Measurements from ENCODE around the gene PNPLA3. TPM values are rescaled to one million over a fixed set of nuclear protein-coding genes. Genes with fewer than 3 reads are reported as not detected.

Gene PNPLA3
- total RNA-seq, 3 donors from 2014 or later = 2.4 to 3.1 (median 2.9) TPM

GRCh38 chr22:43969021-43969878, 45.6 kb downstream of the PNPLA3 start:
- H3K4me3 ChIP-seq = no peak overlapping the region
- TF ChIP-seq POLR2A (IDR thresholded peaks at IDR 0.05) (no peak), POLR2AphosphoS5 (IDR thresholded peaks at IDR 0.05) (no peak), CTCF (IDR thresholded peaks at IDR 0.05) (no peak)
- H3K36me3 ChIP-seq = no peaks in the 10 kb centered on the region
- DNase-seq (ENCODE audit: low spot score in 2 of 2) = no peak
- H3K4me1 ChIP-seq = no peaks in the 10 kb centered on the region
- H3K9me3 ChIP-seq = no peaks in the 10 kb centered on the region
- intact Hi-C loops (cut with DNase I; ENCODE audit: low total_unique reads) = no loop called here
- no peak overlapping the region for H3K27ac ChIP-seq
- H3K27me3 ChIP-seq = no peaks in the 10 kb centered on the region

DNA sequence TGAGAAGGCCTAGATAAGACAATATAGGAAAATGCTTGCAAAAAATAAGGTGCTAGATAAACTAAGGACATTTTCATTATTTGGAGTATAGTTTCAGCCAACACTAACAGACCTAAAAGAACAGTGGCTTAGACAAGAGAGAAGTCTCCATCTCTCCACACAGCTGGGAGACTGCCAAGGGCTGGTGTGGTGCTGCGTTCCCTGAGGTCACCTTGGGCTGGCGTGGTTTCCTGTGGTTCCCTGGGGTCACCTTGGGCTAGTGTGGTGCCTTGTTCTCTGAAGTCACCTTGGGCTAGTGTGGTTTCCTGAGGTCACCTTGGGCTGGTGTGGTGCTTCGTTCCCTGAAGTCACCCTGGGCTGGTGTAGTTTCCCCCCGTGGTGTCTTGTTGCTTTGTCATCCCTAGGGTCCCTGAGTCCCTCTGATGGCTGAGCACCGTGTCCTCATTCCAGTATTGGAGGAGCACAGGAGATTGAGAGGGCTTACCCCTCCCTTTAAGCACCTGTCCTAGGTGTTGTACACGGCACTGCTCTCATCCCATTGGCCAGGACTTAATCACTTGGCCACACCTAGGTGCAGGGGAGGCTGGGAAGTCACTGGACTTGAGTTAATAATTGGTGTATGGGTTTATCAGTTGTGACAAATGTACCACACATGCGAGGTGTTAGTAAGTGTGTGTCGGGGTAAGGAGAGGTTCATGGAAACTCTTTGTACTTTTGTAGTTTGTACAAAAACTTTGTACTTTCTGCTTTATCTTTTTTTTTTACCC, 46.6 kb downstream of the PNPLA3 start:
- Histone ChIP-seq H3K9me3 (no peaks in the 10 kb centered on the region), H3K36me3 (peaks cover under 1% of the 10 kb centered on the region), H3K4me3 (no peak overlapping the region), H3K27ac (no peak overlapping the region), H3K4me1 (no peaks in the 10 kb centered on the region), H3K27me3 (no peaks in the 10 kb centered on the region)
- TF ChIP-seq POLR2AphosphoS5 (IDR thresholded peaks at IDR 0.05) = no peak
- no peak for TF ChIP-seq CTCF (IDR thresholded peaks at IDR 0.05)
- TF ChIP-seq POLR2A (IDR thresholded peaks at IDR 0.05) = no peak
- intact Hi-C loops (cut with DNase I; ENCODE audit: low total_unique reads) = no loop called here
- no peak for DNase-seq (ENCODE audit: low spot score in 2 of 2)

- H3K27ac ChIP-seq = no peak overlapping the region
- DNase-seq (ENCODE audit: low spot score in 2 of 2) = no peak
- H3K4me3 ChIP-seq = no peak overlapping the region
- H3K4me1 ChIP-seq = no peaks in the 10 kb centered on the region
- intact Hi-C loops (cut with DNase I; ENCODE audit: low total_unique reads) = no loop called here
- peaks cover 6% of the 10 kb centered on the region for H3K36me3 ChIP-seq
- TF ChIP-seq CTCF (IDR thresholded peaks at IDR 0.05) (no peak), POLR2AphosphoS5 (IDR thresholded peaks at IDR 0.05) (no peak), POLR2A (IDR thresholded peaks at IDR 0.05) (no peak)
- H3K27me3 ChIP-seq = no peaks in the 10 kb centered on the region
- no peaks in the 10 kb centered on the region for H3K9me3 ChIP-seq
These were observed 47.5 kb downstream of the PNPLA3 start for GRCh38 chr22:43971112-43971511.

DNA sequence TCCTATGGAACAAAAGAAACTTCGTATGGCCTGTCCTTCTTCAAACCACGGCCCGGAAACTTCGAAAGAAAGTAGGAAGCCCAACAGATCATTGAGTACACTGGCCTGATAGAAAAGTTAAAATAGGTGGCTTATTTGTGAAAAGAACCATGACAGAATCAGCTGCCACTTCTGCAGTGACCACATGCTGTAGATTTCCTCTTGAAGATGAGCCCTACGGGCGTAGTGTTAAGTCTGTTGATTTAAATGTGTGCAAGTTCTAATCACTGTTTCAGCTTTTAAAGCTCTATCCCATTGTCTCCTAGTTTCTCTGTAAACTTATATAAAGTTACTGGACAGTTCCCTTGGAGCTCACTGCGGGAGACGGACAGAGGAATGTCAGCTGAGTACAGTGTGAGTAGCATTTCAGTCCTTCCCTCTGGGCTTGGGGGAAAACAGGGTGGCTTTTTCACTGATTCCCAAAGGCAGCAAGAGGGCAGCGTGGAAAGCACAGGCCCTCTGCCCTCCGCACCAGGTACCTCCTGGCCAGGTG, 49.4 kb downstream of the PNPLA3 start:
- Histone ChIP-seq H3K9me3 (no peaks in the 10 kb centered on the region), H3K4me3 (no peak overlapping the region), H3K36me3 (peaks cover 6% of the 10 kb centered on the region), H3K27me3 (no peaks in the 10 kb centered on the region), H3K27ac (no peak overlapping the region), H3K4me1 (no peaks in the 10 kb centered on the region)
- intact Hi-C loops (cut with DNase I; ENCODE audit: low total_unique reads) = no loop called here
- DNase-seq (ENCODE audit: low spot score in 2 of 2) = no peak
- TF ChIP-seq POLR2AphosphoS5 (IDR thresholded peaks at IDR 0.05) = no peak
- TF ChIP-seq POLR2A (IDR thresholded peaks at IDR 0.05) = no peak
- TF ChIP-seq CTCF (IDR thresholded peaks at IDR 0.05) = no peak
